Medulla oblongata (tissue), 1 donor: ENCODE measurements around the gene DNHD1.

Experiments
- DNase-seq: peaks from one replicate; pipeline ENCODE4 v3.0.0-alpha.2; 2015; ENCODE audit errors: extremely low spot score

DNHD1 gene

GRCh38 chr11:6563667-6564066 is 66.6 kb downstream of the DNHD1 start:
- no peak for DNase-seq

- no peak for DNase-seq
Measured at GRCh38 chr11:6565325-6565724, 68.2 kb downstream of the DNHD1 start.

- DNase-seq, result no peak
Measured at GRCh38 chr11:6565988-6566703, 69.1 kb downstream of the DNHD1 start.

GRCh38 chr11:6566704-6567370 is 69.8 kb downstream of the DNHD1 start:
- peak; percentile 33 for DNase-seq

- peak; percentile 14 for DNase-seq
Measured at GRCh38 chr11:6567371-6567745, 70.3 kb downstream of the DNHD1 start.

- peak; percentile 47 for DNase-seq
Measured at GRCh38 chr11:6568191-6568918, 71.3 kb downstream of the DNHD1 start.

GRCh38 chr11:6569706-6570105 is 72.6 kb downstream of the DNHD1 start:
- no peak for DNase-seq

- no peak for DNase-seq
Measured at GRCh38 chr11:6570691-6571427, 73.8 kb downstream of the DNHD1 start.

- no peak for DNase-seq
Measured at GRCh38 chr11:6571434-6572008, 74.4 kb downstream of the DNHD1 start.

- no peak for DNase-seq
Measured at GRCh38 chr11:6572215-6572614, 75.1 kb downstream of the DNHD1 start.

GRCh38 chr11:6574816-6575715 is 78.0 kb downstream of the DNHD1 start:
- peak; percentile 26 for DNase-seq

- peak; percentile 98 for DNase-seq
Measured at GRCh38 chr11:6576471-6577373, 79.6 kb downstream of the DNHD1 start.

- DNase-seq, result no peak
Measured at GRCh38 chr11:6578134-6578533, 81.1 kb downstream of the DNHD1 start.

- DNase-seq, result no peak
Measured at GRCh38 chr11:6579681-6580080, 82.6 kb downstream of the DNHD1 start.

- no peak for DNase-seq
Measured at GRCh38 chr11:6583584-6583983, 86.5 kb downstream of the DNHD1 start.

GRCh38 chr11:6584528-6584927 is 87.4 kb downstream of the DNHD1 start:
- DNase-seq, result no peak

- no peak for DNase-seq
Measured at GRCh38 chr11:6586434-6587359, 89.6 kb downstream of the DNHD1 start.

GRCh38 chr11:6587360-6587953 is 90.4 kb downstream of the DNHD1 start:
- DNase-seq, result peak; percentile 73
